HG03378 (cell line): ENCODE results near the gene GP1BA.
"Not testable (repeated sequence)": the region's sequence is repeated elsewhere in the genome, so short reads cannot be mapped to it uniquely, and the experiment has no call there.

Experiments
- ATAC-seq: cut with Tn5 transposase; IDR thresholded peaks from one replicate; pipeline ENCODE4 v1.9.1; 2021; ENCODE audit warnings: mild to moderate bottlenecking, moderate library complexity; ENCODE audit not compliant: unreplicated experiment

The GP1BA gene

GRCh38 chr17:4901108-4901647 lies 30.9 kb upstream of the GP1BA start:
- no peak for ATAC-seq

- ATAC-seq, result no peak
Observed at GRCh38 chr17:4901648-4902344, 30.3 kb upstream of the GP1BA start.

- no peak for ATAC-seq
Observed at GRCh38 chr17:4902540-4902939, 29.5 kb upstream of the GP1BA start.

- no peak for ATAC-seq
Observed at GRCh38 chr17:4903051-4903818, 28.8 kb upstream of the GP1BA start, which contains the start of gene CHRNE. Gene CHRNE (minus strand): TSS chr17:4903098. CDS start chr17:4903063, 35 bp downstream.

- not testable (repeated sequence) for ATAC-seq
Observed at GRCh38 chr17:4906642-4907041, 25.4 kb upstream of the GP1BA start.

GRCh38 chr17:4908301-4908700 lies 23.8 kb upstream of the GP1BA start:
- no peak for ATAC-seq

GRCh38 chr17:4908711-4909496 lies 23.2 kb upstream of the GP1BA start:
- ATAC-seq, result no peak

- ATAC-seq, result no peak
Observed at GRCh38 chr17:4913994-4914393, 18.1 kb upstream of the GP1BA start.

GRCh38 chr17:4914551-4914950 lies 17.5 kb upstream of the GP1BA start:
- not testable (repeated sequence) for ATAC-seq

- ATAC-seq, result no peak
Observed at GRCh38 chr17:4919511-4920047, 12.5 kb upstream of the GP1BA start.

- ATAC-seq, result no peak
Observed at GRCh38 chr17:4920351-4921048, 11.6 kb upstream of the GP1BA start.

GRCh38 chr17:4921320-4921719 lies 10.8 kb upstream of the GP1BA start:
- ATAC-seq, result no peak

GRCh38 chr17:4926577-4927335 lies 5.3 kb upstream of the GP1BA start:
- not testable (repeated sequence) for ATAC-seq

- no peak for ATAC-seq
Observed at GRCh38 chr17:4928881-4929280, 3.2 kb upstream of the GP1BA start.

GRCh38 chr17:4932756-4933155 lies 679 bp downstream of the GP1BA start:
- ATAC-seq, result no peak

- ATAC-seq, result no peak
Observed at GRCh38 chr17:4933646-4934045, 1.6 kb downstream of the GP1BA start.

- ATAC-seq, result no peak
Observed at GRCh38 chr17:4934173-4934979, 2.3 kb downstream of the GP1BA start.

- no peak for ATAC-seq
Observed at GRCh38 chr17:4935650-4936049, 3.6 kb downstream of the GP1BA start.

- ATAC-seq, result no peak
Observed at GRCh38 chr17:4936436-4936835, 4.4 kb downstream of the GP1BA start.
